HFF-Myc (cell line): ENCODE measurements around the gene STK35.

Experiments
- DNase-seq: peaks from one replicate; pipeline ENCODE4 v3.0.0-alpha.2; 2011; ENCODE audit warnings: low read depth; ENCODE audit errors: extremely low read depth
- H3K4me3 ChIP-seq: replicated peaks from 2 replicates; pipeline ENCODE4 v1.5.1; 2011; ENCODE audit warnings: low read depth, mild to moderate bottlenecking, control low read depth, low read length
- TF ChIP-seq, protein P1 (sequence below): IDR thresholded peaks from 2 replicates; pipeline ENCODE4 v1.5.1; 2012; ENCODE audit warnings: mild to moderate bottlenecking, low read depth, low read length, control low read depth; ENCODE audit errors: missing control alignments

Gene STK35

DNA sequence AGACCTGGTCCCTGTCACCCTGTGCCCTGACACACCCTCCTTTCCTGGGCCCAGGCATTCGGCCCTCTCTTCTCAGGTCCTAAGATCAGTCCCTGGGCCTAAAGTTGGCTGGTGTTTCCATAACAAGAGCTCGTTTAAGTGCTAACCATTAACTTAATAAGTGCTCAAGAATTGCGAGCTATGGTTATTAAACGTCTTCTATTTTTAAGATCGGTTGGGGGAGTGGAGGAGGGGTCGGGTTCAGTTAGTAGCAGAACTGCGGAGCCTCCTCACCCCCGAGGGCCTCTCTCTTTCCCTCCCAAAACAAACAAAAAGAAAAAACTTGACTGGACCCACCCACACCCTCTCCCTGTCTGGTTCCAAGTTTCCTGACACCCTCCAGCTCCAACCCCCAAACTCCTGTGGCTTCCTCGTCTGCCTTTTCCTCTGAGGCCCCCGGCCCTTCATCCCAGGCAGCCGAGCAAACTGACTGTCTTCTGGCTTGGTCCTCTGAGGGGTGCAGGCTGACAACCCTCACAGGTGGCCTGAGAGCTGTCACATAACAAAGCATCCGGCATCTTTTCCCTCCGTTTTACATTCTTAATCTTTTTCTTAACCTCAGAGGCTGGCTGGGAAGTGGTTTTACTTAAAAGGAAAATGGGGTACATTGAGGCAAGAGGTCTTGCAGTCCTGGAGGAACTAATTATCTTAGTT lies 2.0 kb downstream of the STK35 start:
- TF ChIP-seq, protein P1, sequence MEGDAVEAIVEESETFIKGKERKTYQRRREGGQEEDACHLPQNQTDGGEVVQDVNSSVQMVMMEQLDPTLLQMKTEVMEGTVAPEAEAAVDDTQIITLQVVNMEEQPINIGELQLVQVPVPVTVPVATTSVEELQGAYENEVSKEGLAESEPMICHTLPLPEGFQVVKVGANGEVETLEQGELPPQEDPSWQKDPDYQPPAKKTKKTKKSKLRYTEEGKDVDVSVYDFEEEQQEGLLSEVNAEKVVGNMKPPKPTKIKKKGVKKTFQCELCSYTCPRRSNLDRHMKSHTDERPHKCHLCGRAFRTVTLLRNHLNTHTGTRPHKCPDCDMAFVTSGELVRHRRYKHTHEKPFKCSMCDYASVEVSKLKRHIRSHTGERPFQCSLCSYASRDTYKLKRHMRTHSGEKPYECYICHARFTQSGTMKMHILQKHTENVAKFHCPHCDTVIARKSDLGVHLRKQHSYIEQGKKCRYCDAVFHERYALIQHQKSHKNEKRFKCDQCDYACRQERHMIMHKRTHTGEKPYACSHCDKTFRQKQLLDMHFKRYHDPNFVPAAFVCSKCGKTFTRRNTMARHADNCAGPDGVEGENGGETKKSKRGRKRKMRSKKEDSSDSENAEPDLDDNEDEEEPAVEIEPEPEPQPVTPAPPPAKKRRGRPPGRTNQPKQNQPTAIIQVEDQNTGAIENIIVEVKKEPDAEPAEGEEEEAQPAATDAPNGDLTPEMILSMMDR = no peak
- DNase-seq = no peak
- H3K4me3 ChIP-seq = peak overlapping the region; percentile 88

DNA sequence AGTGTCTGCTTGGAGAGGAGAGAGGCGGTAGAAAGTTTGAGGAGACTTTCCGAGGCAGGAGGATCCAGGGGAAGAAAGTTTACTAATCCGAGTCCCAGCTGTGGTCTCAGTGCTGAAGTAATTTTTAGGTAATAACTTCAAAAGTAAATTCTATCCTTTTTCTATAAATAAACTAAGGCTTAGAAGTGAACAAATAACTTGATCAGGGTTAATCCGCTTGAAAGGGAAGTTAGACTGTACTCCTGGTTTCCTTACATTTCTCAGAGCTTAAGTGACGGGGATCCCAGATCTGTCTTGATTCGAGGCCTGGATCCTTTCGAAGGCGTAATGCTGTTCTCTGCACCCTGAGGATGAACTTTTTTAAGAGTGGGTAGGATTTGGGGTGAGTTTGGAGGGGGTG lies 2.6 kb downstream of the STK35 start:
- TF ChIP-seq, protein P1 = no peak
- DNase-seq = no peak
- H3K4me3 ChIP-seq = peak overlapping the region; percentile 88

DNA sequence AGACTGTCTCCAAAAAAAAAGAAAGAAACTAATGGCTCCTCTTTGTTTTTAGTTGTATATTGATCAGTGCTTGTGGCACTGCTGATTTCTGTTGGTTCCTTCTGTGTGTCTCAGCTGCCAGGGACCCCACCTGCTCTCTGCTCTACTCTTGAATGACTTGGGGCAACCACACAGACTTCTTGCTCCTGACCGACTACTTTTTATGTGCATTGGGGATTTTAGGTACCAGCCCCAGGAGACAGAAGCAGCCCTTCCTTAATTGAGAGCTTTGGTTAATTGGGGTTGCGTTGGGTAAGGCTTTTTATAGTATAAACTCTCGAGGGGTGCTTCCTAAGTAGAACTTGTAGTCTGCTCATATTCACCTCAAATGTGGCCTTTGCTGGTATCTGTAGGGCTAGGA lies 6.9 kb downstream of the STK35 start:
- TF ChIP-seq, protein P1 = no peak
- no peak overlapping the region for H3K4me3 ChIP-seq
- no peak for DNase-seq

DNA sequence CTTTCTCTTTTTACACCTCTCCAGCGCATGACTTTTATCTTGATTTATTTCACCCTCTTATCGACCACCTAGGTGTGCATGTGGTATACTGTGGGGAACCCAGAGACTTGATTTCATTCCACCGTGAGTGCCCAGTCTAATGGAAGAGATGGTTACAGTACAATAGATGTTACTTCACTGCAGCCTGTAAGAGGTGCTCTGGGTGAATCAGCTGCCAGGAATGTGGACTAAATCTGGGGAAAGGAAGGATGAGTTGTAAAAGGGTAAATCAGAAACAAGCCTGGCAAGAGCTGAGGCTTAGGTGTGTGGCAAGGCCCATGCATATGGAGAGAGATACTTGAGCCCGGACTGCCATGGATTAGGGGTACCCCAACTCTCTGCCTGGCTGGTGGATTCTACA lies 7.4 kb downstream of the STK35 start:
- no peak for DNase-seq
- H3K4me3 ChIP-seq = no peak overlapping the region
- TF ChIP-seq, protein P1 = no peak

DNA sequence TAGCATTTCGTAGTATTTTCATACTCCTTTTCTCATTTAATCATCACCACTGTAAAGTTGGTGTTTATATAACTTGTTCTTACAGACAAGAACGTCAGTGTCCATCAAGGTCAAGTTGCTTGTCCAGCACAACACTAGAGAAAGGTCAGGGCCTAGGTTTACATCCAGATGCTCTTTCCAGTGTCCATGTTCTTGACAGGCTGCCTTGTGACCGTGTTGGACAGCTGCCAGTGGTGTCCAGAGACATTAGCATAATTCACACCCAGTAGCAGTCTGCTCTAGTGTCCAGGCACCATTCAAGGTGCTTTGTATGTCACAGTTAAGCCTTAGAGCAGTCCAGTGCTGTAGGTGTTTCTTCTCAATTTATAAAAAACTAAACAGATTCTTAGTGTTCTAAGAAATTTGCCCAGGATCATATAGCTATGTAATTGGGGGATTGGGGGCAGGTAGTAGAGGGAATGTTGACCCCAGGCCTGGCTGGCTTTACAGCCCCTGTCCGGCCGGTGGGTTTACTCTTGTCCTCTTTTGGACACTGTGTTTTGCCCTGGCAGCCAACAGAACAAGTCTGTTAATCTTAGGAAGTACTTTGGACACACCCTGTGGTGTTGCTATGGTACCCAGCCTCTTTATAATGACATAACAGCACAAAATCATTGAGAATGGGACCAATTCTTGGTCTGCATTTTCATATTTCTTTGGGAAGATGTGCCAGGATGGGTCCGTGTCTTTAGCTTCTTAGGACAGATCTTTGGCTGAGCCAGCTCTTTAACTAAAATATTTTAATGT lies 8.0 kb downstream of the STK35 start:
- TF ChIP-seq, protein P1 = no peak
- H3K4me3 ChIP-seq = no peak overlapping the region
- no peak for DNase-seq

DNA sequence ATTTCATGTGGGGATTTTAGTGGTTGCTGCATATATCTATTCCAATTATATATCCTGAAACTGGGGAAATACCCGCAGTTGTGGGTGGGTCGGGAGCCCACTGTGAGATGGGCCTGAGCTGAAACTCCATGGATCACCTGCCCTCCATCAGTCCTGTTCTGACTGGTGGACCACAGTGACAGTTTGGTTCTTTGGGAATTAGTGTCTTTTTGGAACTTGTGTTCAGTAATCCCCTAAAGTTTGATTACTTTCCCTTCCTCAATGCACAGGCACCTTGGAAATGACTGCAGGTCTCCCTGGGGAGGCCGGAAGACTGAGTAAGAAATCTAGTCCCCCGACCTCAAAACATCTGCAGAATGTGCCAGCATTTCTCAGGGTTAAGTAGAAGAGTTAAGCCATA lies 11.3 kb downstream of the STK35 start:
- TF ChIP-seq, protein P1 = no peak
- no peak overlapping the region for H3K4me3 ChIP-seq
- DNase-seq = no peak
